ENCODE results near the gene CASP10. TPM values are rescaled to one million over a fixed set of nuclear protein-coding genes. Genes with fewer than 3 reads are reported as not detected.

Gene CASP10
- total and polyA plus RNA-seq, 2 donors (not counting 1 experiment from before 2014, with no cell fraction given) = 16.0 to 34.3 TPM

DNA sequence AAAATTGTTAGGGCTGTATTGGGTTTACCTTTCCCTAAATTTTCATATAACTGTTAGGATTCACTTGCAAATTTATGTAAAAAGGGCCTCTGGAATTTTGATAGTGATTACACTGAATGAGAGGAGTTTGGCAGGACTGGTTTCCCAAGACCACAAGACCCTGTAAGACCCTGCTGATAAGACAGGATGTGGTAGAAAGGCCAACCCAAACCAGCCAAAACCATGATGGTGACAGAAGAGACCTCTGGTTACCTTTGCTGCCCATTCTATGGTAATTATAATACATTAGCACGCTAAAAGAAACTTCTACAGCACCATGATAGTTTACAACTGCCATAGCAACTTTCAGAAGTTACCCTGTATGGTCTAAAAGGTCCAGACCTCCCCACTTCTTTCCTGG, 8.3 kb upstream of the CASP10 start:
- Mint-ChIP-seq H3K27me3 (no peaks in the 10 kb centered on the region), H3K4me3 (no peak overlapping the region), H3K27ac (no peak overlapping the region), H3K9me3 (ENCODE audit: insufficient read depth) (no peaks in the 10 kb centered on the region), H3K4me1 (peaks cover 9% of the 10 kb centered on the region)
- Histone ChIP-seq H3K27ac (ENCODE audit: low read length in 2 of 2) (no peak overlapping the region), H2AFZ (ENCODE audit: insufficient read depth, low read depth, low read length, poor library complexity, severe bottlenecking) (no peak overlapping the region), H3K27me3 (replicated peaks in 1 of 4; ENCODE audit: control extremely low read depth in 1 of 4, control insufficient read depth in 3 of 4, insufficient read depth in 4 of 4, low read length in 3 of 4) (no peaks in the 10 kb centered on the region), H3K9ac (ENCODE audit: low read length) (no peak overlapping the region), H3K4me2 (replicated peaks; ENCODE audit: low read depth, low read length, poor library complexity, severe bottlenecking) (no peak overlapping the region), H3K36me3 (replicated peaks in 1 of 2; ENCODE audit: control extremely low read depth in 1 of 2, control insufficient read depth in 1 of 2, extremely low read depth in 1 of 2, insufficient read depth in 2 of 2, low read length in 1 of 2) (no peaks in the 10 kb centered on the region), H3K4me3 (ENCODE audit: control extremely low read depth in 1 of 5, extremely low read depth in 1 of 5, insufficient read depth in 1 of 5, low read depth in 2 of 5, low read length in 4 of 5) (no peak overlapping the region), H4K20me1 (ENCODE audit: control insufficient read depth, insufficient read depth, low read length, poor library complexity, severe bottlenecking) (no peaks in the 10 kb centered on the region), H3K79me2 (ENCODE audit: control insufficient read depth, insufficient read depth, low read length) (peaks cover 5% of the 10 kb centered on the region), H3K4me1 (ENCODE audit: control insufficient read depth in 2 of 2, insufficient read depth in 2 of 2, low read length in 2 of 2) (peaks cover 0 to 7% of the 10 kb centered on the region in 2 donors), H3K9me3 (ENCODE audit: control extremely low read depth in 1 of 3, control insufficient read depth in 2 of 3, insufficient read depth in 1 of 3, low read length in 2 of 3) (peaks cover 0 to 4% (median 0%) of the 10 kb centered on the region in 3 donors)
- ATAC-seq (ENCODE audit: low read depth) = no peak
- intact Hi-C loops (cut with micrococcal nuclease) = no loop called here
- WGBS (ENCODE audit: insufficient coverage) = 75% methylated on average over 1 of the region's 1 CpG
- POLR2A ChIA-PET = no interaction called here
- DNase-seq = no peak
- TF ChIP-seq, protein P1, sequence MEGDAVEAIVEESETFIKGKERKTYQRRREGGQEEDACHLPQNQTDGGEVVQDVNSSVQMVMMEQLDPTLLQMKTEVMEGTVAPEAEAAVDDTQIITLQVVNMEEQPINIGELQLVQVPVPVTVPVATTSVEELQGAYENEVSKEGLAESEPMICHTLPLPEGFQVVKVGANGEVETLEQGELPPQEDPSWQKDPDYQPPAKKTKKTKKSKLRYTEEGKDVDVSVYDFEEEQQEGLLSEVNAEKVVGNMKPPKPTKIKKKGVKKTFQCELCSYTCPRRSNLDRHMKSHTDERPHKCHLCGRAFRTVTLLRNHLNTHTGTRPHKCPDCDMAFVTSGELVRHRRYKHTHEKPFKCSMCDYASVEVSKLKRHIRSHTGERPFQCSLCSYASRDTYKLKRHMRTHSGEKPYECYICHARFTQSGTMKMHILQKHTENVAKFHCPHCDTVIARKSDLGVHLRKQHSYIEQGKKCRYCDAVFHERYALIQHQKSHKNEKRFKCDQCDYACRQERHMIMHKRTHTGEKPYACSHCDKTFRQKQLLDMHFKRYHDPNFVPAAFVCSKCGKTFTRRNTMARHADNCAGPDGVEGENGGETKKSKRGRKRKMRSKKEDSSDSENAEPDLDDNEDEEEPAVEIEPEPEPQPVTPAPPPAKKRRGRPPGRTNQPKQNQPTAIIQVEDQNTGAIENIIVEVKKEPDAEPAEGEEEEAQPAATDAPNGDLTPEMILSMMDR (IDR thresholded peaks at IDR 0.05) = no peak
- no peak for TF ChIP-seq EZH2 (IDR thresholded peaks at IDR 0.05; ENCODE audit: borderline replicate concordance, insufficient read depth, low read depth, low read length, poor library complexity, severe bottlenecking)
- CTCF ChIA-PET = interaction anchor here (1.2 to 3.5 kb wide), 3 partner anchors 42 to 211 kb away, joined by 3 to 46 read pairs (median 4); partner anchors contain the start of gene ORC2

DNA sequence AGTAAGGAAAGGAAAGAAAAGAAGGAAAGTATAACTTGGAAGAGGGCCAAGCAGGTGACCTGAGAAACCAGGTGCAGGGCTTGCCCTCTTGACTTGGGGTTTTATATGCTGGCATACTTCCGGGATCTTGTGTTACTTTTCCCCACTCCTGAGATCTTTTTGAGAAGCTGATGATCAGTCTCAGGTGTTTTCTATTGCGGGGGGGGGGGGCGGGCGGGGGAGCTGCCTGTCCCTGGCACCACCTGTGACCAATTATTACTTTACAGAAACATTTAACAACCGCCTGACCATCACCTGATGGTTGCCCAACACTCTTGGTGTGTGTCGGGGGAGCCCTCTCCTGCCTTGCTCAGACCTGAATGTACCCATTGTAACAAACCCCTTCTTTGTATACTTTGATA, 6.9 kb upstream of the CASP10 start:
- peaks cover 5% of the 10 kb centered on the region for H3K79me2 ChIP-seq (ENCODE audit: control insufficient read depth, insufficient read depth, low read length)
- no peaks in the 10 kb centered on the region for H3K27me3 ChIP-seq (replicated peaks in 1 of 4; ENCODE audit: control extremely low read depth in 1 of 4, control insufficient read depth in 3 of 4, insufficient read depth in 4 of 4, low read length in 3 of 4)
- WGBS (ENCODE audit: insufficient coverage) = no CpG with 5 or more reads among the region's 6 CpGs
- H3K36me3 ChIP-seq (replicated peaks in 1 of 2; ENCODE audit: control extremely low read depth in 1 of 2, control insufficient read depth in 1 of 2, extremely low read depth in 1 of 2, insufficient read depth in 2 of 2, low read length in 1 of 2) = no peaks in the 10 kb centered on the region
- no peaks in the 10 kb centered on the region for H3K9me3 Mint-ChIP-seq (ENCODE audit: insufficient read depth)
- no peaks in the 10 kb centered on the region for H3K27me3 Mint-ChIP-seq
- peak overlapping the region; percentile 59 for H3K27ac Mint-ChIP-seq
- peaks cover 4% of the 10 kb centered on the region for H3K4me1 Mint-ChIP-seq
- H3K27ac ChIP-seq (ENCODE audit: low read length in 2 of 2) = no peak overlapping the region
- CTCF ChIA-PET = interaction anchor here (1.0 to 3.5 kb wide), 7 partner anchors 13 to 270 kb away, joined by 3 to 46 read pairs (median 4); partner anchors contain the start of genes CFLAR and ORC2
- TF ChIP-seq, protein P1 (IDR thresholded peaks at IDR 0.05) = no peak
- no peak for TF ChIP-seq EZH2 (IDR thresholded peaks at IDR 0.05; ENCODE audit: borderline replicate concordance, insufficient read depth, low read depth, low read length, poor library complexity, severe bottlenecking)
- intact Hi-C loops (cut with micrococcal nuclease) = no loop called here
- peaks cover 0 to 4% (median 0%) of the 10 kb centered on the region in 3 donors for H3K9me3 ChIP-seq (ENCODE audit: control extremely low read depth in 1 of 3, control insufficient read depth in 2 of 3, insufficient read depth in 1 of 3, low read length in 2 of 3)
- no peak overlapping the region for H2AFZ ChIP-seq (ENCODE audit: insufficient read depth, low read depth, low read length, poor library complexity, severe bottlenecking)
- ATAC-seq (ENCODE audit: low read depth) (no peak), DNase-seq (no peak)
- no peaks in the 10 kb centered on the region for H4K20me1 ChIP-seq (ENCODE audit: control insufficient read depth, insufficient read depth, low read length, poor library complexity, severe bottlenecking)
- H3K4me3 Mint-ChIP-seq = no peak overlapping the region
- H3K9ac ChIP-seq (ENCODE audit: low read length) = no peak overlapping the region
- no peak overlapping the region for H3K4me2 ChIP-seq (replicated peaks; ENCODE audit: low read depth, low read length, poor library complexity, severe bottlenecking)
- POLR2A ChIA-PET = interaction anchor here (0.7 kb wide), 1 partner anchor 90 kb away, joined by 6 read pairs; no protein-coding TSS in a partner anchor
- no peak overlapping the region for H3K4me3 ChIP-seq (ENCODE audit: control extremely low read depth in 1 of 5, extremely low read depth in 1 of 5, insufficient read depth in 1 of 5, low read depth in 2 of 5, low read length in 4 of 5)
- H3K4me1 ChIP-seq (ENCODE audit: control insufficient read depth in 2 of 2, insufficient read depth in 2 of 2, low read length in 2 of 2) = peaks cover 0 to 7% of the 10 kb centered on the region in 2 donors
